K562 (cell line): ENCODE measurements around the gene PCSK6. TPM values are rescaled to one million over a fixed set of nuclear protein-coding genes. Genes with fewer than 3 reads are reported as not detected.
"Not testable (repeated sequence)": the region's sequence is repeated elsewhere in the genome, so short reads cannot be mapped to it uniquely, and the experiment has no call there.

Experiments
- ATAC-seq: fragments of 200-7000 bp; cut with Tn5 transposase; 3 replicates; pipeline ENCODE4 v1.9.1; 2020; ENCODE audit warnings: moderate library complexity
- BruUV-seq: library from RNA; stranded (reverse); fragments of 400-500 nt; replicated peaks from 2 replicates; lab custom pipeline; 2021; lab: Mats Ljungman, UMichigan
- CTCF ChIA-PET: fragments of 300-600 bp; formaldehyde crosslinking; extraction: SDS; loops from one replicate; lab custom pipeline; 2021; ENCODE audit warnings: low intra/inter-chr PET ratio; lab: Yijun Ruan, JAX
- POLR2A ChIA-PET: fragments of 300-600, 350-650 bp; sonication (Branson Sonifier 250); formaldehyde crosslinking; extraction: SDS; loops from one replicate; lab custom pipeline; 2021; ENCODE audit warnings: antibody characterized with exemption, inconsistent platforms; lab: Yijun Ruan, JAX
- DNase-seq, 4 experiments: peaks; one replicate each; pipeline versions ENCODE4 v3.0.0 to v3.0.0-alpha.2; 2011 to 2018; ENCODE audit warnings: low spot score in 3 of 4, mixed read lengths in 3 of 4; ENCODE audit errors: extremely low read depth in 1 of 4
- FAIRE-seq: peaks from 2 replicates; lab custom pipeline; 2011; peaks lifted over from hg19 to GRCh38; lab: Jason Lieb, UNC
- H2AFZ ChIP-seq: 2 replicates; pipeline ENCODE4 v1.6.0; 2011; ENCODE audit warnings: low read depth, low read length, control low read depth, inconsistent platforms
- H3K27ac ChIP-seq: fragments of 200-600 bp; 3 replicates; pipeline ENCODE4 v1.8.0; 2011; ENCODE audit warnings: low read depth, mild to moderate bottlenecking, control low read depth, inconsistent platforms, low read length, moderate library complexity, mixed read lengths; ENCODE audit errors: extremely low read depth
- H3K27me3 ChIP-seq, 2 experiments: fragments of 300-600 bp in 1 of 2; 2 replicates in 1 of 2; 3 replicates in 1 of 2; pipeline versions ENCODE4 v1.6.0 to v1.8.0; 2011; ENCODE audit warnings: inconsistent platforms in 2 of 2, low read length in 2 of 2, mild to moderate bottlenecking in 1 of 2, mixed read lengths in 1 of 2, moderate library complexity in 1 of 2; ENCODE audit not compliant: control insufficient read depth in 2 of 2, insufficient read depth in 2 of 2
- H3K36me3 ChIP-seq: fragments of 300-600 bp; 3 replicates; pipeline ENCODE4 v1.8.0; 2011; ENCODE audit warnings: mild to moderate bottlenecking, low read length, inconsistent platforms; ENCODE audit not compliant: control insufficient read depth, insufficient read depth
- H3K4me1 ChIP-seq, 2 experiments: fragments of 200-600 bp in 1 of 2; replicated peaks in 1 of 2; 2 replicates in 1 of 2; 3 replicates in 1 of 2; pipeline versions ENCODE4 v1.5.1 to v1.8.0; 2011; ENCODE audit warnings: inconsistent platforms in 2 of 2, low read length in 2 of 2, mild to moderate bottlenecking in 1 of 2, mixed read lengths in 1 of 2, moderate library complexity in 1 of 2; ENCODE audit not compliant: control insufficient read depth in 2 of 2, insufficient read depth in 2 of 2
- H3K4me2 ChIP-seq: 2 replicates; pipeline ENCODE4 v1.6.1; 2011; ENCODE audit warnings: low read length, control low read depth, inconsistent platforms, mixed read lengths; ENCODE audit not compliant: insufficient read depth
- H3K4me3 ChIP-seq: fragments of 200-600 bp; sonication (generic), shearing (Covaris generic); 2 replicates; pipeline ENCODE4 v1.5.1; 2016; ENCODE audit warnings: control low read depth, inconsistent platforms
- H3K79me2 ChIP-seq: fragments of 200-600 bp; 3 replicates; pipeline ENCODE4 v1.8.0; 2011; ENCODE audit warnings: low read length, inconsistent platforms; ENCODE audit not compliant: control insufficient read depth, insufficient read depth
- H3K9ac ChIP-seq, 2 experiments: 2 replicates each; pipeline versions ENCODE4 v1.6.0 to v1.6.1; 2011; ENCODE audit warnings: low read depth in 2 of 2, low read length in 2 of 2, control low read depth in 1 of 2, inconsistent platforms in 1 of 2, mild to moderate bottlenecking in 1 of 2, mixed read lengths in 1 of 2; ENCODE audit not compliant: insufficient read depth in 1 of 2
- H3K9me1 ChIP-seq: one replicate; pipeline ENCODE4 v1.6.0; 2011; ENCODE audit warnings: inconsistent platforms, mild to moderate bottlenecking, low read length, moderate library complexity; ENCODE audit not compliant: control insufficient read depth, insufficient read depth
- H3K9me3 ChIP-seq: replicated peaks from 2 replicates; pipeline ENCODE4 v1.5.1; 2011; ENCODE audit warnings: low read depth, low read length, inconsistent platforms; ENCODE audit not compliant: control insufficient read depth, insufficient read depth
- H4K20me1 ChIP-seq: replicated peaks from 2 replicates; pipeline ENCODE4 v1.6.1; 2011; ENCODE audit warnings: low read length, inconsistent platforms, mixed read lengths; ENCODE audit not compliant: control insufficient read depth, insufficient read depth
- E2F1 ChIP-seq: sonication (generic); formaldehyde crosslinking; IDR thresholded peaks from 2 replicates; pipeline ENCODE4 v1.8.1; 2023; ENCODE audit warnings: mild to moderate bottlenecking, missing genetic modification reagents, moderate library complexity
- ELF2 ChIP-seq: fragments of 250-450 bp; sonication (Bioruptor Pico); IDR thresholded peaks from 2 replicates; pipeline ENCODE4 v1.5.0; 2021; ENCODE audit warnings: mild to moderate bottlenecking
- KHSRP ChIP-seq: fragments of 450-650 bp; IDR thresholded peaks from 2 replicates; pipeline ENCODE4 v1.6.1; 2017
- NR2C1 ChIP-seq, 2 experiments: fragments of 450-650 bp; IDR thresholded peaks; 2 replicates each; pipeline ENCODE4 v1.6.1; 2017; ENCODE audit warnings: mild to moderate bottlenecking in 2 of 2, antibody characterized with exemption in 1 of 2, inconsistent platforms in 1 of 2, missing compliant biosample characterization in 1 of 2, missing genetic modification characterization in 1 of 2
- SPI1 ChIP-seq: IDR thresholded peaks from 2 replicates; pipeline ENCODE4 v1.6.1; 2011; ENCODE audit warnings: low read depth, low read length, control low read depth, borderline replicate concordance
- ZMIZ1 ChIP-seq, 2 experiments: fragments of 150-350 bp in 1 of 2; IDR thresholded peaks; 2 replicates each; pipeline ENCODE4 v1.6.1; 2012 to 2016; ENCODE audit warnings: low read depth in 2 of 2, low read length in 2 of 2, mild to moderate bottlenecking in 1 of 2, moderate library complexity in 1 of 2
- ZNF699 ChIP-seq: fragments of 250-450 bp; sonication (Bioruptor Pico); IDR thresholded peaks from 2 replicates; pipeline ENCODE4 v1.8.0; 2021; ENCODE audit warnings: mild to moderate bottlenecking, moderate library complexity; ENCODE audit not compliant: insufficient replicate concordance
- WGBS: fragments of 100-300 bp; shearing (Covaris generic); methylation state at CpG from one replicate; pipeline ENCODE4 v1.1.6; 2016; ENCODE audit warnings: low coverage, mixed read lengths; ENCODE audit not compliant: insufficient coverage; ENCODE audit errors: missing lambda C conversion rate; 5-methylcytosine and 5-hydroxymethylcytosine counted together
- in situ Hi-C: fragments of 300-500 bp; cut with MboI; formaldehyde crosslinking; loops from 4 replicates; pipeline ENCODE4 v1.15.0; 2018; ENCODE audit warnings: inconsistent platforms, mixed read lengths
- intact Hi-C: fragments of 100-400 bp; cut with micrococcal nuclease; formaldehyde crosslinking; loops from 2 replicates; pipeline ENCODE4 v1.14.2; 2022
- polyA plus RNA-seq, 8 experiments: library from polyadenylated mRNA; depleted of rRNA in 4 of 8; stranded (reverse) in 5 of 8; unstranded in 3 of 8; fragments of >200 nt; fragmentation: Nextera tagmentation in 2 of 8; fragmentation: Illumina TruSeq in 1 of 8; extraction: Ambion mirVana in 2 of 8; extraction: Trizol in 1 of 8; gene quantifications; 2 replicates each; pipeline versions ENCODE4 v1.2.1 to v1.2.3, GENCODE V29; 2011 to 2014; ENCODE audit warnings: inconsistent platforms in 1 of 8, missing spikeins in 1 of 8
- total RNA-seq, 7 experiments: library from RNA; depleted of rRNA in 6 of 7; stranded (reverse); fragments of >200 nt in 6 of 7; fragmentation: Illumina TruSeq in 2 of 7; extraction: Trizol in 2 of 7; gene quantifications; 2 replicates each; pipeline versions ENCODE4 v1.2.1 to v1.2.3, GENCODE V29; 2011 to 2021; ENCODE audit warnings: low replicate concordance in 1 of 7

Gene PCSK6
- total and polyA plus RNA-seq, 9 of the 15 experiments (the other 6 are each of a cell fraction or from before 2014, with no cell fraction given) = 2.2 to 32.6 (median 14.5) TPM

GRCh38 chr15:101356512-101357172 lies 132.9 kb downstream of the PCSK6 start:
- CTCF ChIA-PET, DNase-seq, BruUV-seq, H2AFZ ChIP-seq, FAIRE-seq, in situ Hi-C loops, ATAC-seq, intact Hi-C loops, H3K9me3 ChIP-seq, H3K4me3 ChIP-seq, H3K27me3 ChIP-seq, H3K27ac ChIP-seq, H3K9ac ChIP-seq, H3K4me2 ChIP-seq, H3K36me3 ChIP-seq, H3K79me2 ChIP-seq, H3K4me1 ChIP-seq, POLR2A ChIA-PET, H4K20me1 ChIP-seq, H3K9me1 ChIP-seq: not testable (repeated sequence)
- 47% methylated on average over 6 of the region's 9 CpGs for WGBS

- Histone ChIP-seq H3K4me1 (no peaks in the 10 kb centered on the region; a peak in 1 of 5 replicates), H3K9me1 (no peaks in the 10 kb centered on the region), H3K36me3 (peaks cover 3% of the 10 kb centered on the region; the same call in 1 of the 3 replicates), H4K20me1 (peaks cover 8% of the 10 kb centered on the region), H3K79me2 (no peaks in the 10 kb centered on the region), H3K4me2 (no peak overlapping the region), H2AFZ (no peak overlapping the region), H3K27me3 (peaks cover 0 to 10% of the 10 kb centered on the region in 2 experiments; a peak in 3 of 5 replicates), H3K9me3 (no peaks in the 10 kb centered on the region), H3K9ac (no peak overlapping the region), H3K27ac (no peak overlapping the region), H3K4me3 (no peak overlapping the region)
- POLR2A ChIA-PET = no interaction called here
- intact Hi-C loops = no loop called here
- WGBS = 59% methylated on average over 19 of the region's 23 CpGs
- in situ Hi-C loops = no loop called here
- DNase-seq = no peak
- no peak for FAIRE-seq
- no peak for ATAC-seq
- BruUV-seq = no TSS peak
- CTCF ChIA-PET = no interaction called here
- TF ChIP-seq KHSRP (no peak), ELF2 (CRISPR knock-in tag) (no peak), NR2C1 (IDR thresholded peaks at IDR 0.05) (no peak), NR2C1 (tag; IDR thresholded peaks at IDR 0.05) (no peak), ZMIZ1 (IDR thresholded peaks at IDR 0.05; ENCODE audit: low read depth in 2 of 2, low read length in 2 of 2) (no peak), SPI1 (no peak), ZNF699 (no peak), E2F1 (no peak)
These were observed 133.6 kb downstream of the PCSK6 start for GRCh38 chr15:101355678-101356464.
